ENCODE measurements around the gene STIMATE.

The STIMATE gene

DNA sequence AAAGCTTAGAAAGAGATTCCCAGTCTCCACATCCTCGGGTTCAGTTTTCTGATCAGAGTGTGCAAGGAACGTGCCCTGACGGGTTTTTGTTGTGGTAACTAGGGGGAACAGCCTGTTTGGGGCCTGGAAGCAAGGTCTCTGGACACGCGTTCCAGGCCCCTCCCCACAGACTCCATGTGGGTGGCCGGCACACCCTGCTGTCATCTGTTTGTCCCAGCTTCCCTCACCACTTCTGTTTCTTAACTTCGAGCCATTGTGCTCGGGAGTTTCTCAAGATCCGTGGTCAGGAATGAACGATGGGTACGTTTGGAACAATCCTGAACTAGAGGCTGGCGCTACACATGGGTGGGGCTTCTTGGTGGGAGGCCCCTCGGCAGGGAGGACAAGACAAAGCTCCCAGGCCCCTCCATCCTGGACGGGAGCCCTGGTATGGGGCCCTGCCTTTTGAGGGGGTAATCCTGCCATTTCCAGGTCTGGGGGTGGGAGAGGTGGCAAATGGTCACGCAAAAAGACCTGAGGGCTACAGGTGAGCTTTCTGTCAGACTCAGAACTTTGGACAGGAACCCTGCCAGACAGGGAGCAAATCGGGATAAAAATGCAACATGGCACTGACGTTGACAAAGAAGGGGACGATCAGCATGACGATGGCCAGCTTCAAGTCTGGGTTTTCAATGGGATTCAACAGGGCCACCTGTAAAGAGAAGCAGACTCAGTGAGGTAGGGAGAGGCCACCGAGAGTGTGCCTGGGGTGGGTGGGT, 54.1 kb downstream of the STIMATE start:
- Histone ChIP-seq H3K4me1 (ENCODE audit: control insufficient read depth, insufficient read depth, low read length) (no peaks in the 10 kb centered on the region), H3K9me3 (ENCODE audit: control insufficient read depth, insufficient read depth, low read depth, low read length) (no peaks in the 10 kb centered on the region), H3K27ac (ENCODE audit: extremely low read depth, low read depth, low read length) (no peak overlapping the region), H3K36me3 (ENCODE audit: control insufficient read depth in 2 of 2, insufficient read depth in 1 of 2, low read length in 2 of 2) (peaks cover 0 to 47% of the 10 kb centered on the region in 2 experiments; a peak in 1 of 3 replicates), H3K4me3 (ENCODE audit: low read depth, low read length) (no peak overlapping the region)
- TF ChIP-seq ZNF521 (tag by site-specific recombination; IDR thresholded peaks at IDR 0.05) (no peak), SCRT2 (tag by site-specific recombination; IDR thresholded peaks at IDR 0.05) (0 out of 2 replicates have a peak, but pooled peaks have one; percentile 16)
- ChIA-PET POLR2A (interaction anchor here (0.6 kb wide), 2 partner anchors 234 to 284 kb away, joined by 5 to 6 read pairs; no protein-coding TSS in a partner anchor), CTCF (interaction anchor here (0.6 kb wide), 1 partner anchor 44 kb away, joined by 4 read pairs; no protein-coding TSS in a partner anchor)

DNA sequence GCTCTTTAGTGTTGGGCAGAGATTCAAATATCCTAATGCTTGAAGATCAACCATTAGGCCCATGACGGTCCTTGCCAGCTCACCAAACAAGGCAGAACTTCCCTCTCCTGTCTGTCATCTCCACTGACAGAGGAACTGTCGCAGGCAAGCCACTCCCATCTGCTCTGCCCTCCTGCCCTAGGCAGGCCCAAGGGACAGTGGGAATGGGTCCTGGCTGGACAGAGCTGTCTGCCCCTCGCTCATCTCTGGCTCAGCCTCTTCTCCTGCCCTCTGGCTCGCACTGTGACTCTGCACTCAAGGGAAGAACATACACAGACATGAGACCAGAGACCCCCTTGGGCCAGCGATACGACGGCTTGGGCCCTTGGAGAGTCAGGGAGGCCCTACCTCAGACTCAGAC, 54.9 kb downstream of the STIMATE start:
- no peaks in the 10 kb centered on the region for H3K9me3 ChIP-seq (ENCODE audit: control insufficient read depth, insufficient read depth, low read depth, low read length)
- TF ChIP-seq, protein P1, sequence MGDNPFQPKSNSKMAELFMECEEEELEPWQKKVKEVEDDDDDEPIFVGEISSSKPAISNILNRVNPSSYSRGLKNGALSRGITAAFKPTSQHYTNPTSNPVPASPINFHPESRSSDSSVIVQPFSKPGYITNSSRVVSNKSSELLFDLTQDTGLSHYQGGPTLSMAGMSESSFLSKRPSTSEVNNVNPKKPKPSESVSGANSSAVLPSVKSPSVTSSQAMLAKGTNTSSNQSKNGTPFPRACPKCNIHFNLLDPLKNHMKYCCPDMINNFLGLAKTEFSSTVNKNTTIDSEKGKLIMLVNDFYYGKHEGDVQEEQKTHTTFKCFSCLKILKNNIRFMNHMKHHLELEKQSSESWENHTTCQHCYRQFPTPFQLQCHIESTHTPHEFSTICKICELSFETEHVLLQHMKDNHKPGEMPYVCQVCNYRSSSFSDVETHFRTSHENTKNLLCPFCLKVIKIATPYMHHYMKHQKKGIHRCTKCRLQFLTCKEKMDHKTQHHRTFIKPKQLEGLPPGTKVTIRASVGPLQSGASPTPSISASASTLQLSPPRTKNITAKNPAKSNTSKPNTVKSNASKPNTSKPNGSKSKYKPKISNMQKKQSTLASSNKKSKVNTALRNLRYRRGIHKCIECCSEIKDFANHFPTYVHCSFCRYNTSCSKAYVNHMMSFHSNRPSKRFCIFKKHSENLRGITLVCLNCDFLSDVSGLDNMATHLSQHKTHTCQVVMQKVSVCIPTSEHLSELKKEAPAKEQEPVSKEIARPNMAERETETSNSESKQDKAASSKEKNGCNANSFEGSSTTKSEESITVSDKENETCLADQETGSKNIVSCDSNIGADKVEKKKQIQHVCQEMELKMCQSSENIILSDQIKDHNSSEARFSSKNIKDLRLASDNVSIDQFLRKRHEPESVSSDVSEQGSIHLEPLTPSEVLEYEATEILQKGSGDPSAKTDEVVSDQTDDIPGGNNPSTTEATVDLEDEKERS (tag by site-specific recombination; IDR thresholded peaks at IDR 0.05), result no peak
- TF ChIP-seq, protein P2, sequence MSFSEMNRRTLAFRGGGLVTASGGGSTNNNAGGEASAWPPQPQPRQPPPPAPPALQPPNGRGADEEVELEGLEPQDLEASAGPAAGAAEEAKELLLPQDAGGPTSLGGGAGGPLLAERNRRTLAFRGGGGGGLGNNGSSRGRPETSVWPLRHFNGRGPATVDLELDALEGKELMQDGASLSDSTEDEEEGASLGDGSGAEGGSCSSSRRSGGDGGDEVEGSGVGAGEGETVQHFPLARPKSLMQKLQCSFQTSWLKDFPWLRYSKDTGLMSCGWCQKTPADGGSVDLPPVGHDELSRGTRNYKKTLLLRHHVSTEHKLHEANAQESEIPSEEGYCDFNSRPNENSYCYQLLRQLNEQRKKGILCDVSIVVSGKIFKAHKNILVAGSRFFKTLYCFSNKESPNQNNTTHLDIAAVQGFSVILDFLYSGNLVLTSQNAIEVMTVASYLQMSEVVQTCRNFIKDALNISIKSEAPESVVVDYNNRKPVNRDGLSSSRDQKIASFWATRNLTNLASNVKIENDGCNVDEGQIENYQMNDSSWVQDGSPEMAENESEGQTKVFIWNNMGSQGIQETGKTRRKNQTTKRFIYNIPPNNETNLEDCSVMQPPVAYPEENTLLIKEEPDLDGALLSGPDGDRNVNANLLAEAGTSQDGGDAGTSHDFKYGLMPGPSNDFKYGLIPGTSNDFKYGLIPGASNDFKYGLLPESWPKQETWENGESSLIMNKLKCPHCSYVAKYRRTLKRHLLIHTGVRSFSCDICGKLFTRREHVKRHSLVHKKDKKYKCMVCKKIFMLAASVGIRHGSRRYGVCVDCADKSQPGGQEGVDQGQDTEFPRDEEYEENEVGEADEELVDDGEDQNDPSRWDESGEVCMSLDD (tag by site-specific recombination; IDR thresholded peaks at IDR 0.05), result no peak
- no peaks in the 10 kb centered on the region for H3K4me1 ChIP-seq (ENCODE audit: control insufficient read depth, insufficient read depth, low read length)
- no peak overlapping the region for H3K4me3 ChIP-seq (ENCODE audit: low read depth, low read length)
- H3K36me3 ChIP-seq (ENCODE audit: control insufficient read depth in 2 of 2, insufficient read depth in 1 of 2, low read length in 2 of 2), result peaks cover 0 to 42% of the 10 kb centered on the region in 2 experiments; a peak in 1 of 3 replicates
- ChIA-PET POLR2A (interaction anchor here (0.6 kb wide), 1 partner anchor 285 kb away, joined by 6 read pairs; no protein-coding TSS in a partner anchor), CTCF (interaction anchor here (0.6 kb wide), 1 partner anchor 43 kb away, joined by 4 read pairs; no protein-coding TSS in a partner anchor)
- no peak overlapping the region for H3K27ac ChIP-seq (ENCODE audit: extremely low read depth, low read depth, low read length)

DNA sequence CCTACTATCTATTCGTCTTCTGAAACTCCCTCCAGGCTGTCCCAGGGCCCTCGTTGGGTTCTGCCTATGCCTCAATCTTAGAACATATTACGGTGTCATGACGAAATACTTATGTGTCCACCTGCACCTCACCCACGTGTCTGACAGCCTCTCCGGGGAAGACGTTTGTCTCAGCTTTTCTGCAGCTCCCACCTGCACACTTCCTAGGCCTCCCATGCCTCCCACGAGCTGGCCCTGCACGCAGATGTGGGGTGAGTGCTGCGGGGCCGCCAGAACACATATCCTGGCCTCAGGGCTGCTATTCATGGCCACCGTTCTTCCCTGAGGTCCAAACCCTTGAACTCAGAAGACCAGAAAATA, 55.4 kb downstream of the STIMATE start:
- Histone ChIP-seq H3K9me3 (ENCODE audit: control insufficient read depth, insufficient read depth, low read depth, low read length) (no peaks in the 10 kb centered on the region), H3K4me1 (ENCODE audit: control insufficient read depth, insufficient read depth, low read length) (no peaks in the 10 kb centered on the region), H3K27ac (ENCODE audit: extremely low read depth, low read depth, low read length) (no peak overlapping the region), H3K4me3 (ENCODE audit: low read depth, low read length) (no peak overlapping the region), H3K36me3 (ENCODE audit: control insufficient read depth in 2 of 2, insufficient read depth in 1 of 2, low read length in 2 of 2) (peaks cover 0 to 40% of the 10 kb centered on the region in 2 experiments; a peak in 1 of 3 replicates)
- CTCF ChIA-PET, result no interaction called here
- POLR2A ChIA-PET, result no interaction called here
- no peak for TF ChIP-seq ZNF350 (tag by site-specific recombination; IDR thresholded peaks at IDR 0.05)
- peak; percentile 50; the same call in 1 of the 2 replicates for TF ChIP-seq EGR2 (tag by site-specific recombination; IDR thresholded peaks at IDR 0.05; ENCODE audit: low read depth)
- TF ChIP-seq ZFHX2 (tag by site-specific recombination; conservative IDR thresholded peaks at IDR 0.05), result 0 out of 2 replicates have a peak, but pooled peaks have one; percentile 11
- TF ChIP-seq, protein P2 (tag by site-specific recombination; IDR thresholded peaks at IDR 0.05), result no peak
- TF ChIP-seq ZNF548 (tag by site-specific recombination; IDR thresholded peaks at IDR 0.05), result no peak

Data from HEK293 (cell line).